ENCODE results near the gene RPS6KA4.

GRCh38 chr11:64401775-64402174 lies 42.8 kb downstream of the RPS6KA4 start:
- TF ChIP-seq CTCF (IDR thresholded peaks at IDR 0.05) (no peak), POLR2A (IDR thresholded peaks at IDR 0.05) (no peak), POLR2AphosphoS5 (IDR thresholded peaks at IDR 0.05) (no peak)

Data from sigmoid colon (tissue), 4 donors.